ENCODE results near the gene ZGLP1.

Gene ZGLP1

DNA sequence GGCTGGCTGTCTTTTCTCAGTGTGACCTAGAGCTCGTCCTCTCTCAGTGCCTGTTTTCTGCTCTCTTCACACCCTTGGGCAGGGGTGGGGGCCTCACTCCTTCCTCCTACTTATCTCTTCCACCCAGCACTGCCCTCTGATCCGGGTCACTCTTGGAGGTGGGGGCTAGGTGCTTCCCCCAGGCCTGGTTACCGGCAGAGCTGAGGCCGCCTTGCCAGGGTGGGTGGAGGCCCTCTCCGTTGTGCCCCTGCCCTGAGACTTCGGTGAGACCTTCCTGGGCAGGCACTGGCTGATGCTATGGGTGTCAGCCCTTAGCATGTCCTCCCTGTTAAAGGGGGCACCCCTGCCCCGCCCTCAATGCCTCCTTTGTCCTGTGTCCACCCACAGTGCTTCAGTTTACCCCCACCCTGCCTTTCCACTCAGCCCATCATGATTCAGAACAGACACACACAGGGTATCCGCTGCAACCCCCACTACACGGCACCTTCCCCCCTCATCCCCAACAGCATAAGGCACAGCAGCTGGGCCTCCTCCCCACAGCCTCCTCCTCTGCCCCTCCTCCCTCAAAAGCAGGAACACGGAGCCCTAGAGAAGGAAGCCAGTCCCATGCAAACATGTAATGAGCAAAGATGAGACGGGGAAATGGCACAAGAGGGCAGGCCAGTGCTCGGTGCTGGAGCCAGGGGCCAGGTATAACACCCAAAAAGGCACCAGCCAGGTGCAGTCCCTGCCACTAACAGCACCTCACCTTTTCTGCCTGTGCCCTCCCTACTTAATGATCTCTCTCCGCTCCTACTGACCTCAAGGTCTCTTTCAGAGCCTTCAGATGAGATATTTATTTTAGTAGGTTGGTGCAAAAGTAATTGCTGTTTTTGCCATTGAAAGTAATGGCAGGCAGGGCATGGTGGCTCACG lies 9.8 kb downstream of the ZGLP1 start:
- no peak overlapping the region for H3K4me3 ChIP-seq (ENCODE audit: low read depth, low read length)
- no peak for DNase-seq (ENCODE audit: low read depth)
- TF ChIP-seq, protein P1, sequence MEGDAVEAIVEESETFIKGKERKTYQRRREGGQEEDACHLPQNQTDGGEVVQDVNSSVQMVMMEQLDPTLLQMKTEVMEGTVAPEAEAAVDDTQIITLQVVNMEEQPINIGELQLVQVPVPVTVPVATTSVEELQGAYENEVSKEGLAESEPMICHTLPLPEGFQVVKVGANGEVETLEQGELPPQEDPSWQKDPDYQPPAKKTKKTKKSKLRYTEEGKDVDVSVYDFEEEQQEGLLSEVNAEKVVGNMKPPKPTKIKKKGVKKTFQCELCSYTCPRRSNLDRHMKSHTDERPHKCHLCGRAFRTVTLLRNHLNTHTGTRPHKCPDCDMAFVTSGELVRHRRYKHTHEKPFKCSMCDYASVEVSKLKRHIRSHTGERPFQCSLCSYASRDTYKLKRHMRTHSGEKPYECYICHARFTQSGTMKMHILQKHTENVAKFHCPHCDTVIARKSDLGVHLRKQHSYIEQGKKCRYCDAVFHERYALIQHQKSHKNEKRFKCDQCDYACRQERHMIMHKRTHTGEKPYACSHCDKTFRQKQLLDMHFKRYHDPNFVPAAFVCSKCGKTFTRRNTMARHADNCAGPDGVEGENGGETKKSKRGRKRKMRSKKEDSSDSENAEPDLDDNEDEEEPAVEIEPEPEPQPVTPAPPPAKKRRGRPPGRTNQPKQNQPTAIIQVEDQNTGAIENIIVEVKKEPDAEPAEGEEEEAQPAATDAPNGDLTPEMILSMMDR (conservative IDR thresholded peaks at IDR 0.05; ENCODE audit: low read depth, low read length) = no peak

DNA sequence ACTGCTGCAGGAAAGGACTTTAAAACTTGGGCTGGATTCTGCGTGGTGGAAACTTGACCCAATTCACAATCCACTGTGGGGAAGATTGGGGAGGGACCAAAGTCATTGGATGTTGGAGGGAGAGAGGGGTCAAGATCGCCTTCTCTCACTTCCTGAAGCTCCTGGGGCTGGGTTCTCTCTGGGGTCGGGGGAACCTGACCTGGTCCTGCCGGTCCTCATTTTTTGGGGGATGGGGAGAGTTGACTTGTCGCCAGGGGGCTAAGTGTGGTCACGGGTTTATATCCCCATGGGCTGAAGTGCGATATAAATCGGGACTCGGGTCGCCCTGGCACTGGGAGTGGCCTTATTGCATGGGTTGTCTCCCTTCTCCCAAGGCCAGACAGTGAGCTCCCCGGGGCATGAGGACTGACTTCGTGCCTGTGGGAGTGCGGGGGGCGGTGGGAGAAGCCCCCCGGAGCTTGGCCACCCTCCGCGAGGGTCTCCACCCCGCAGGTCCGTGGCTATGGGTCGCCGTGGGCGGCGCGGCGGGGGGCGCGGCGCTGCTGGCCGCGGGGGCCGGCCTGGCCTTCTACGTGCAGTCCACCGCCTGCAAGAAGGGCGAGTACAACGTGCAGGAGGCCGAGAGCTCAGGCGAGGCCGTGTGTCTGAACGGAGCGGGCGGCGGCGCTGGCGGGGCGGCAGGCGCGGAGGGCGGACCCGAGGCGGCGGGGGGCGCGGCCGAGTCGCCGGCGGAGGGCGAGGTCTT lies 13.6 kb downstream of the ZGLP1 start:
- peak overlapping the region; percentile 36 for H3K4me3 ChIP-seq (ENCODE audit: low read depth, low read length)
- TF ChIP-seq, protein P1 (conservative IDR thresholded peaks at IDR 0.05; ENCODE audit: low read depth, low read length) = no peak
- no peak for DNase-seq (ENCODE audit: low read depth)

DNA sequence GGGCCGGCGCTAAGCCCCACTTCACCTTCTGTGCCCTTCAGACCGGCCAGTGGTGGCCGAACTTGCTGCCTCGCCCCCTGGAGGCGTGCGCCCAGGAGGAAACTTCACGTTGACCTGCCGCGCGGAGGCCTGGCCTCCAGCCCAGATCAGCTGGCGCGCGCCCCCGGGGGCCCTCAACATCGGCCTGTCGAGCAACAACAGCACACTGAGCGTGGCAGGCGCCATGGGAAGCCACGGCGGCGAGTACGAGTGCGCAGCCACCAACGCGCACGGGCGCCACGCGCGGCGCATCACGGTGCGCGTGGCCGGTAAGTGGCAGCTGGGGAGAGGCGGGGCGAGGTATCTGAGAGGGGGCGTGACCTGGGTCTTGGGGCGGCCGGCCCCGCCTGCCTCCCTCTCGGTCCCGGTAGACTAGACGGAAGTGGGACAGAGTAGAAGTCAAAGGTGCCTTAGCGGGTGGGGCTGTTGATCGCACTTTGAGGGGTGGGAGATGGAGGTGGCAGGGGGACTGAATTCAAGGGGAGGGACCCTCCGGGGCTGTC lies 14.2 kb downstream of the ZGLP1 start:
- H3K4me3 ChIP-seq (ENCODE audit: low read depth, low read length) = peak overlapping the region; percentile 36
- DNase-seq (ENCODE audit: low read depth) = peak; percentile 48
- TF ChIP-seq, protein P1 (conservative IDR thresholded peaks at IDR 0.05; ENCODE audit: low read depth, low read length) = peak; percentile 23

DNA sequence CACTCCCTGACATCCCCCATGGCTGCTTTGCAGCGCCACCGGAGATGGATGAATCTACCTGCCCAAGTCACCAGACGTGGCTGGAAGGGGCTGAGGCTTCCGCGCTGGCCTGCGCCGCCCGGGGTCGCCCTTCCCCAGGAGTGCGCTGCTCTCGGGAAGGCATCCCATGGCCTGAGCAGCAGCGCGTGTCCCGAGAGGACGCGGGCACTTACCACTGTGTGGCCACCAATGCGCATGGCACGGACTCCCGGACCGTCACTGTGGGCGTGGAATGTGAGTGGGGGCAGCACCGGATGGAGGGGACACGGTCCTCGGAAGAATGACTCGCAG lies 15.3 kb downstream of the ZGLP1 start:
- TF ChIP-seq, protein P1 (conservative IDR thresholded peaks at IDR 0.05; ENCODE audit: low read depth, low read length) = no peak
- no peak for DNase-seq (ENCODE audit: low read depth)
- no peak overlapping the region for H3K4me3 ChIP-seq (ENCODE audit: low read depth, low read length)

DNA sequence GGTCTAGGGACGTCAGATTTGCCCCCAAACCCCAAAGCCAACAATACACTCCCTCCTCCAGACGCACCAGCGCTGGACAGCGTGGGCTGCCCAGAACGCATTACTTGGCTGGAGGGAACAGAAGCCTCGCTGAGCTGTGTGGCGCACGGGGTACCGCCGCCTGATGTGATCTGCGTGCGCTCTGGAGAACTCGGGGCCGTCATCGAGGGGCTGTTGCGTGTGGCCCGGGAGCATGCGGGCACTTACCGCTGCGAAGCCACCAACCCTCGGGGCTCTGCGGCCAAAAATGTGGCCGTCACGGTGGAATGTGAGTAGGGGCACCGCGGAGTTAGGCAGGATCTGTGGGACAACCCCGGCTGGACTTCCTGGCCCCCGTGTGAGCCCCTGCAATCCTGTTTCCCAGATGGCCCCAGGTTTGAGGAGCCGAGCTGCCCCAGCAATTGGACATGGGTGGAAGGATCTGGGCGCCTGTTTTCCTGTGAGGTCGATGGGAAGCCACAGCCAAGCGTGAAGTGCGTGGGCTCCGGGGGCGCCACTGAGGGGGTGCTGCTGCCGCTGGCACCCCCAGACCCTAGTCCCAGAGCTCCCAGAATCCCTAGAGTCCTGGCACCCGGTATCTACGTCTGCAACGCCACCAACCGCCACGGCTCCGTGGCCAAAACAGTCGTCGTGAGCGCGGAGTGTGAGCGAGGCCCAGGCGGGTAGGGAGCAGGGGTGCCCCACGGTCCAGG lies 15.8 kb downstream of the ZGLP1 start:
- TF ChIP-seq, protein P1 (conservative IDR thresholded peaks at IDR 0.05; ENCODE audit: low read depth, low read length) = no peak
- no peak for DNase-seq (ENCODE audit: low read depth)
- no peak overlapping the region for H3K4me3 ChIP-seq (ENCODE audit: low read depth, low read length)

DNA sequence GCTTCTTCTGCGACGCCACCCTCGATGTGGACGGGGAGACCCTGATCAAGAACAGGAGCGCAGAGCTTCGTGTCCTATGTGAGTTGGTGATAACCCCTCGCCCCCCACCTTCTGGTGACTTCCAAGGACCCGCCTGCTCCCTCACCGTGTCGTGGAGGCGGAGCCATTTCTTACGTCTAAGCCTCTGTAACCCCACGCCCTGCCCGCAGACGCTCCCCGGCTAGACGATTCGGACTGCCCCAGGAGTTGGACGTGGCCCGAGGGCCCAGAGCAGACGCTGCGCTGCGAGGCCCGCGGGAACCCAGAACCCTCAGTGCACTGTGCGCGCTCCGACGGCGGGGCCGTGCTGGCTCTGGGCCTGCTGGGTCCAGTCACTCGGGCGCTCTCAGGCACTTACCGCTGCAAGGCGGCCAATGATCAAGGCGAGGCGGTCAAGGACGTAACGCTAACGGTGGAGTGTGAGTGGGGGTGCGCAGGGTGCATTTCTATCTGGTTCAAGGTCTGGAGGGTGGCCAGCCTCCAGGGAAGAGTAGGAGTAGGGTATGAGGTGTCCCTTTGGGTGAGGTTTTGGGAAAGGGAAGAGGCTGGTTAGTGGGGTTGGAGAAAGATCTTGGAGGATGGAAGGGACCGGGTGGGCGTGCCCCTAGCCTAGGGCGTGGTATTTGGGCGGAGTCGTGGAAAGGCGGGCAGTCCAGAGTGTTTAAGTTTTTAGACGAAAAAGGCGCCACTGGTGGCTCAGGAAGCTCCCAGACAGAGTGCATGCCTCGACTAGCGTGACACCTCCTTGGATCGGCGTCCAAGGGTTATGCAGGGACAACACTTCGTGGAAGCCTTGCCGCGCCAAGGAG lies 16.6 kb downstream of the ZGLP1 start:
- DNase-seq (ENCODE audit: low read depth) = no peak
- H3K4me3 ChIP-seq (ENCODE audit: low read depth, low read length) = peak overlapping the region; percentile 37
- TF ChIP-seq, protein P1 (conservative IDR thresholded peaks at IDR 0.05; ENCODE audit: low read depth, low read length) = no peak

All from choroid plexus epithelial cell (primary cell).